Trophoblast cell (in vitro differentiated cells and primary cell): Measurements from ENCODE around the gene SPPL2C.

Experiments
- DNase-seq, 2 donors: peaks; one replicate each; pipeline ENCODE4 v3.0.0-alpha.2; 2016
- H2AFZ ChIP-seq: 2 replicates; pipeline ENCODE4 v1.6.1; 2013; ENCODE audit warnings: low read length, moderate library complexity, mild to moderate bottlenecking; ENCODE audit not compliant: insufficient read depth, poor library complexity
- H2AK5ac ChIP-seq: 2 replicates; pipeline ENCODE4 v1.6.1; 2013; ENCODE audit warnings: mild to moderate bottlenecking, low read length
- H2BK120ac ChIP-seq: 2 replicates; pipeline ENCODE4 v1.6.1; 2013; ENCODE audit warnings: low read length, mild to moderate bottlenecking, moderate library complexity; ENCODE audit not compliant: insufficient read depth, poor library complexity
- H2BK12ac ChIP-seq: 2 replicates; pipeline ENCODE4 v1.6.1; 2013; ENCODE audit warnings: mild to moderate bottlenecking, low read length, moderate library complexity
- H2BK5ac ChIP-seq: 2 replicates; pipeline ENCODE4 v1.6.1; 2013; ENCODE audit warnings: low read length, low read depth, moderate library complexity, mild to moderate bottlenecking; ENCODE audit not compliant: poor library complexity
- H3K14ac ChIP-seq: 2 replicates; pipeline ENCODE4 v1.6.1; 2013; ENCODE audit warnings: mild to moderate bottlenecking, low read length
- H3K18ac ChIP-seq: 2 replicates; pipeline ENCODE4 v1.6.1; 2013; ENCODE audit warnings: mild to moderate bottlenecking, low read length
- H3K23ac ChIP-seq: 2 replicates; pipeline ENCODE4 v1.6.1; 2013; ENCODE audit warnings: low read length
- H3K27ac ChIP-seq: 2 replicates; pipeline ENCODE4 v1.5.1; 2013; ENCODE audit warnings: low read depth, mild to moderate bottlenecking, inconsistent platforms, low read length, moderate library complexity
- H3K27me3 ChIP-seq: 2 replicates; pipeline ENCODE4 v1.6.1; 2013; ENCODE audit warnings: inconsistent platforms, mild to moderate bottlenecking, low read length, moderate library complexity; ENCODE audit not compliant: insufficient read depth
- H3K36me3 ChIP-seq, 2 experiments: 1 replicate in 1 of 2; 2 replicates in 1 of 2; pipeline ENCODE4 v1.6.1; 2013; ENCODE audit warnings: low read length in 2 of 2, mild to moderate bottlenecking in 2 of 2, moderate library complexity in 1 of 2; ENCODE audit not compliant: insufficient read depth in 2 of 2, control insufficient read depth in 1 of 2
- H3K4ac ChIP-seq: 2 replicates; pipeline ENCODE4 v1.6.1; 2013; ENCODE audit warnings: low read depth, mild to moderate bottlenecking, low read length, moderate library complexity
- H3K4me1 ChIP-seq, 2 experiments: 1 replicate in 1 of 2; 2 replicates in 1 of 2; pipeline ENCODE4 v1.6.1; 2013; ENCODE audit warnings: low read length in 2 of 2, mild to moderate bottlenecking in 2 of 2, moderate library complexity in 1 of 2; ENCODE audit not compliant: insufficient read depth in 2 of 2, control insufficient read depth in 1 of 2
- H3K4me2 ChIP-seq: 2 replicates; pipeline ENCODE4 v1.6.1; 2013; ENCODE audit warnings: inconsistent platforms, mild to moderate bottlenecking, low read length, moderate library complexity
- H3K4me3 ChIP-seq: 2 replicates; pipeline ENCODE4 v1.5.1; 2013; ENCODE audit warnings: mild to moderate bottlenecking, low read depth, low read length, inconsistent platforms
- H3K79me1 ChIP-seq: one replicate; pipeline ENCODE4 v1.6.1; 2013; ENCODE audit warnings: low read length
- H3K79me2 ChIP-seq: 2 replicates; pipeline ENCODE4 v1.6.1; 2013; ENCODE audit warnings: low read length, mild to moderate bottlenecking; ENCODE audit not compliant: control insufficient read depth, insufficient read depth, poor library complexity
- H3K9ac ChIP-seq: 2 replicates; pipeline ENCODE4 v1.6.1; 2013; ENCODE audit warnings: mild to moderate bottlenecking, low read length
- H3K9me3 ChIP-seq: 2 replicates; pipeline ENCODE4 v1.6.1; 2013; ENCODE audit warnings: low read depth, mild to moderate bottlenecking, control low read depth, inconsistent platforms, low read length; ENCODE audit not compliant: insufficient read depth
- H4K12ac ChIP-seq: 2 replicates; pipeline ENCODE4 v1.6.1; 2013; ENCODE audit warnings: low read depth, mild to moderate bottlenecking, low read length, moderate library complexity
- H4K8ac ChIP-seq: 2 replicates; pipeline ENCODE4 v1.6.1; 2013; ENCODE audit warnings: low read depth, mild to moderate bottlenecking, low read length, moderate library complexity
- H4K91ac ChIP-seq: one replicate; pipeline ENCODE4 v1.6.1; 2013; ENCODE audit warnings: low read depth, mild to moderate bottlenecking, low read length, moderate library complexity
- WGBS: extraction: QIAGEN DNeasy Blood & Tissue Kit; methylation state at CpG from one replicate; pipeline ENCODE4 v1.1.7; 2013; ENCODE audit warnings: missing lambda C conversion rate; ENCODE audit not compliant: insufficient read length, insufficient coverage; ENCODE audit errors: extremely low coverage; 5-methylcytosine and 5-hydroxymethylcytosine counted together

Gene SPPL2C

DNA sequence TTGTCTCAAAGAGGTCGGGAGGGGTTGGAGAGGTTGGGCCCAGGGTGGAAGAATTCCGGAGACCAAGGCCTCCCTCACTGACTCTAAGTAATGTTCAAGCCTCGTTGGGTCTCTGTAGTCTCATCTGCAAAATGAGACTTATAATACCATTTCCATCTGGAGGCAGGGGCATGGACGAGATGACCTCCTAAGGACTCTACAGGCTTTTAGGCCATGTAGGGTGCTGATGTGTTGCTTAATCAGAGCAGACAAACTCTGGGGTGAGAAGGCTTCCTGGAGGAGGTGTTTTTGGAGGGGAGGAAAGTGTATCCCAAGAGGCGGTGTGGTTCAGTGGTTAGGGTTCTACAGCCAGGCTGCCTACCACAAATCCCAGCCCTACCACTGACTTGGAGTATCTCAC lies 3.1 kb downstream of the SPPL2C start:
- no peak overlapping the region for H4K91ac ChIP-seq

DNA sequence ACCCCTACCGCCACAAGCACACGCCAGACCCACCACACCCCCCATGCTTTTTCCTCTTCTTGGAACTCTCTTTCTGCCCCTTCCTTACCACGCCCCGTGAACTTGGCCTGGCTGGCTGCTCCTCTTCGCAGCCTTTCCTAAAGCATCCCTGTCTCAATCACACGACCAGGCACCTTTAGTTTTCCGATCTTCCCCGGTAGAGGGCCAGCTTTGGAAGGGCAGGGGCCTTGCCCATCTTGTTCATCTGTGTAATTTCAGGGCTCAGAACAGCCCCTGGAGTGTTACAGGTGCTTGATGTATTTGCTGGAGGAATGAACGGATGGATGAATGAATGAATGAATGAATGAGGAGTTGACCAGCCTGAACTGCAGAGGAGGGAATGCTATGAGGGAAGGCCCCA lies 3.7 kb downstream of the SPPL2C start:
- Histone ChIP-seq H2BK120ac (no peak overlapping the region), H3K4me3 (no peak overlapping the region), H3K4ac (no peak overlapping the region), H2AK5ac (no peak overlapping the region), H3K23ac (no peak overlapping the region), H3K79me1 (no peaks in the 10 kb centered on the region), H2AFZ (no peak overlapping the region), H4K8ac (no peak overlapping the region), H3K27me3 (no peaks in the 10 kb centered on the region), H4K12ac (no peak overlapping the region), H3K9me3 (no peaks in the 10 kb centered on the region), H3K9ac (no peak overlapping the region), H3K79me2 (no peaks in the 10 kb centered on the region), H2BK5ac (no peak overlapping the region), H3K14ac (no peak overlapping the region), H2BK12ac (no peak overlapping the region), H3K36me3 (no peaks in the 10 kb centered on the region), H3K4me2 (no peak overlapping the region), H3K4me1 (no peaks in the 10 kb centered on the region), H3K18ac (no peak overlapping the region), H4K91ac (no peak overlapping the region), H3K27ac (no peak overlapping the region)
- DNase-seq: no peak
- no CpG with 5 or more reads among the region's 9 CpGs for WGBS

More for the DNA sequence above, 3.1 kb downstream of the SPPL2C start:
- Histone ChIP-seq H3K4ac (no peak overlapping the region), H3K9me3 (no peaks in the 10 kb centered on the region), H3K14ac (no peak overlapping the region), H3K36me3 (no peaks in the 10 kb centered on the region), H3K23ac (no peak overlapping the region), H3K9ac (no peak overlapping the region), H4K12ac (no peak overlapping the region), H3K18ac (no peak overlapping the region), H3K79me2 (no peaks in the 10 kb centered on the region), H2BK12ac (no peak overlapping the region), H3K4me3 (no peak overlapping the region), H3K4me2 (no peak overlapping the region), H3K4me1 (no peaks in the 10 kb centered on the region), H3K79me1 (no peaks in the 10 kb centered on the region), H2AK5ac (no peak overlapping the region), H3K27ac (no peak overlapping the region), H2BK5ac (no peak overlapping the region), H3K27me3 (no peaks in the 10 kb centered on the region), H2BK120ac (no peak overlapping the region), H2AFZ (no peak overlapping the region), H4K8ac (no peak overlapping the region)
- no peak for DNase-seq
- no CpG with 5 or more reads among the region's 5 CpGs for WGBS

DNA sequence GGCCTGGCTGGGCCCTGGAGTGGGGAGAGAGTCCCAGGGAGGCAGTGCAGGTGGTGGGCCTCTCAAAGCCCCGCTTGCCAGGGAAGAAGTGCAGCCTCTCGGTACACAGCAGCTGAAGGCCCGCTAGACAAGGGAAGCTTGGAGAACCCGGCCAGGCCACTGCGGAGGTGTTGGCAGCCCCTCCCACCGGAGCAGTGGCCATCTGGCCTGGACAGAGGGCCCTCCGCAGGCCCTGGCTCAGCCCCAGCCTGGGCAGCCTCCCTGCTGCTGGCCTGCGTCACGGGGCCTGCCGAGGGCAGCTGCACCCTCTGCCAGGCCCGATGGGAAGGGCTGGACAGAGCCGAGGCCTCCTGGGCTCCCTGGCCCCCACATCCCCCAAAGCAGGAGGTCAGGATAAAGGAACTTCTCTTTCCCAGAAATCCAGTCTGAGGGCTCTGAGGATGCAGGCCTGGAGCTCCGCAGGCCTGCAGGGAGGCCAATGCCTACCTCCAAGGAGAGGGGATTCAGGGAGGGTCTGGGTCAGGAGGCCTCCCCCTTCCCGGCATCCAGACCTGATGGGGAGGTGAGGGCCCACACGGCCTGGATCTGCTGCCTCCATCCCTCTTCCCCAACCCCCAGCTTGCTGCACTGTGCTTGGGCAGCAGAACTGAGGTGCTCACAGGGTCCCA lies 4.3 kb downstream of the SPPL2C start:
- Histone ChIP-seq H3K4ac (no peak overlapping the region), H3K23ac (no peak overlapping the region), H3K4me3 (no peak overlapping the region), H2AK5ac (no peak overlapping the region), H3K27me3 (no peaks in the 10 kb centered on the region), H2BK120ac (no peak overlapping the region), H3K79me2 (no peaks in the 10 kb centered on the region), H4K91ac (no peak overlapping the region), H3K9ac (no peak overlapping the region), H3K27ac (no peak overlapping the region), H4K8ac (no peak overlapping the region), H2AFZ (no peak overlapping the region), H3K18ac (no peak overlapping the region), H4K12ac (no peak overlapping the region), H3K36me3 (no peaks in the 10 kb centered on the region), H3K9me3 (no peaks in the 10 kb centered on the region), H3K14ac (no peak overlapping the region), H2BK12ac (no peak overlapping the region), H3K79me1 (no peaks in the 10 kb centered on the region), H3K4me1 (no peaks in the 10 kb centered on the region), H2BK5ac (no peak overlapping the region), H3K4me2 (no peak overlapping the region)
- no peak for DNase-seq
- WGBS: no CpG with 5 or more reads among the region's 15 CpGs

DNA sequence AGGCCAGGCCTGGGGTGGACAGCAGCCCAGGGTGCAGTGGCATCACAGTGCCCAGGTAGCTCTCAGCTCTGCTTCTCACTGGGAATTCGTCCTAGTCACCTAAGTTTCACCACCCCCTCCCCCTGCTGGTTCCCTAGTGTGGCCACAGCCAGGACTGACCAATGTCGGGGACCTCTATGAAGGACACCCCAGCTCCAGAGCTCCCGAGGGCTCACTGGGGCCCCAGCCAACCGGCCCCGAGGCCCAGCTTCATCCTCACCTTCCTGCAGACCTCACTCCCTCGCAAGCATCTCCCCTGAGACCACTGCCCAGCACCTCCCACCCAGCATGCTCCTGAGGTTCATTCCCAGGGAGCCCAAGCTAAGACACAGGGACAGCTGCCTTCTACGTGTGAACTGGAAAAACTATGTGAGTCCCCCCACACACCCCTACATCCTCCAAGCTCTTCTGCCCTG lies 4.9 kb downstream of the SPPL2C start:
- no peak overlapping the region for H3K4me2 ChIP-seq
- no peaks in the 10 kb centered on the region for H3K36me3 ChIP-seq
- no peak overlapping the region for H3K14ac ChIP-seq
- H3K18ac ChIP-seq: no peak overlapping the region
- H3K23ac ChIP-seq: no peak overlapping the region
- no peaks in the 10 kb centered on the region for H3K27me3 ChIP-seq
- H4K12ac ChIP-seq: no peak overlapping the region
- H2AK5ac ChIP-seq: no peak overlapping the region
- no peaks in the 10 kb centered on the region for H3K4me1 ChIP-seq
- H3K9me3 ChIP-seq: no peaks in the 10 kb centered on the region
- no peak overlapping the region for H4K91ac ChIP-seq
- H4K8ac ChIP-seq: no peak overlapping the region
- no peak for DNase-seq
- H3K9ac ChIP-seq: no peak overlapping the region
- H3K79me2 ChIP-seq: no peaks in the 10 kb centered on the region
- no peak overlapping the region for H2BK12ac ChIP-seq
- no CpG with 5 or more reads among the region's 7 CpGs for WGBS
- H2BK120ac ChIP-seq: no peak overlapping the region
- H3K4ac ChIP-seq: no peak overlapping the region
- no peaks in the 10 kb centered on the region for H3K79me1 ChIP-seq
- no peak overlapping the region for H3K27ac ChIP-seq
- H2BK5ac ChIP-seq: no peak overlapping the region
- H2AFZ ChIP-seq: no peak overlapping the region
- no peak overlapping the region for H3K4me3 ChIP-seq
